SK-N-SH (cell line): ENCODE measurements around the gene MRPS17. TPM values are rescaled to one million over a fixed set of nuclear protein-coding genes. Genes with fewer than 3 reads are reported as not detected.

ENCODE experiments used
- CTCF ChIA-PET: fragments of 300-600, 350-600 bp; formaldehyde crosslinking; extraction: SDS; loops from one replicate; lab custom pipeline; 2021; lab: Yijun Ruan, JAX
- POLR2A ChIA-PET: fragments of 350-600 bp; sonication (Branson Sonifier 250); formaldehyde crosslinking; extraction: SDS; loops from one replicate; lab custom pipeline; 2020; ENCODE audit warnings: antibody characterized with exemption, inconsistent platforms; lab: Yijun Ruan, JAX
- DNase-seq: peaks from one replicate; pipeline ENCODE4 v3.0.0; 2012
- H2AFZ ChIP-seq: fragments of 200-600 bp; sonication (generic); 2 replicates; pipeline ENCODE4 v1.8.1; 2016; ENCODE audit warnings: antibody characterized with exemption, mild to moderate bottlenecking, low read depth
- H3F3A ChIP-seq: fragments of 200-600 bp; sonication (generic); replicated peaks from 2 replicates; pipeline ENCODE3; 2016; ENCODE audit warnings: antibody characterized with exemption, mild to moderate bottlenecking; ENCODE audit not compliant: insufficient read depth
- H3K27ac ChIP-seq, 2 experiments: fragments of 200-500 bp in 1 of 2; fragments of 200-600 bp in 1 of 2; sonication (Bioruptor generic) in 1 of 2; sonication (generic), shearing (Covaris generic) in 1 of 2; 2 replicates each; pipeline versions ENCODE4 v1.5.1 to v1.6.1; 2014 to 2016; ENCODE audit warnings: low read depth in 2 of 2, inconsistent platforms in 1 of 2, low read length in 1 of 2, mild to moderate bottlenecking in 1 of 2, mixed read lengths in 1 of 2
- H3K27me3 ChIP-seq: fragments of 200-600 bp; sonication (generic), shearing (Covaris generic); 2 replicates; pipeline ENCODE4 v1.6.1; 2016; ENCODE audit warnings: mixed run types; ENCODE audit not compliant: insufficient read depth
- H3K36me3 ChIP-seq, 2 experiments: fragments of 200-500 bp in 1 of 2; fragments of 200-600 bp in 1 of 2; sonication (Bioruptor generic) in 1 of 2; sonication (generic) in 1 of 2; replicated peaks in 1 of 2; 2 replicates each; pipeline versions ENCODE3 to v1.5.1; 2014 to 2016; ENCODE audit warnings: low read length in 1 of 2, mild to moderate bottlenecking in 1 of 2; ENCODE audit not compliant: insufficient read depth in 2 of 2, control insufficient read depth in 1 of 2
- H3K4me1 ChIP-seq, 2 experiments: fragments of 200-500 bp in 1 of 2; fragments of 200-600 bp in 1 of 2; sonication (Bioruptor generic) in 1 of 2; sonication (generic), shearing (Covaris generic) in 1 of 2; 2 replicates each; pipeline versions ENCODE4 v1.5.1 to v1.6.1; 2014 to 2016; ENCODE audit warnings: low read depth in 1 of 2, low read length in 1 of 2, mixed run types in 1 of 2; ENCODE audit not compliant: insufficient read depth in 2 of 2, control insufficient read depth in 1 of 2
- H3K4me2 ChIP-seq: fragments of 200-600 bp; sonication (generic), shearing (Covaris generic); 2 replicates; pipeline ENCODE4 v1.6.1; 2017; ENCODE audit warnings: mixed run types
- H3K4me3 ChIP-seq, 2 experiments: fragments of 200-500 bp in 1 of 2; fragments of 200-600 bp in 1 of 2; sonication (Bioruptor generic) in 1 of 2; sonication (generic), shearing (Covaris generic) in 1 of 2; 2 replicates each; pipeline versions ENCODE4 v1.5.1 to v1.8.1; 2014 to 2016; ENCODE audit warnings: low read depth in 2 of 2, inconsistent platforms in 1 of 2, low read length in 1 of 2, mild to moderate bottlenecking in 1 of 2, mixed read lengths in 1 of 2, moderate library complexity in 1 of 2
- H3K79me2 ChIP-seq: fragments of 200-600 bp; sonication (generic); 2 replicates; pipeline ENCODE4 v1.8.1; 2017; ENCODE audit warnings: mild to moderate bottlenecking; ENCODE audit not compliant: insufficient read depth
- H3K9ac ChIP-seq: fragments of 200-600 bp; sonication (generic); 2 replicates; pipeline ENCODE4 v1.6.1; 2017; ENCODE audit warnings: mixed run types
- H3K9me2 ChIP-seq: fragments of 200-600 bp; sonication (generic); 2 replicates; pipeline ENCODE4 v1.6.1; 2017; ENCODE audit warnings: mixed run types
- H3K9me3 ChIP-seq: fragments of 200-600 bp; sonication (generic); 2 replicates; pipeline ENCODE4 v1.6.1; 2017; ENCODE audit warnings: mixed run types, mild to moderate bottlenecking, moderate library complexity
- H4K20me1 ChIP-seq: fragments of 200-600 bp; sonication (generic); 2 replicates; pipeline ENCODE4 v1.6.1; 2017; ENCODE audit warnings: mild to moderate bottlenecking, mixed run types; ENCODE audit not compliant: insufficient read depth
- CTCF ChIP-seq: fragments of 200-600 bp; sonication (generic); IDR thresholded peaks from 2 replicates; pipeline ENCODE4 v1.6.1; 2017; ENCODE audit warnings: antibody characterized with exemption, mild to moderate bottlenecking, moderate library complexity
- ELF1 ChIP-seq: IDR thresholded peaks from 2 replicates; pipeline ENCODE4 v1.4.0; 2012
- EP300 ChIP-seq, 2 experiments: IDR thresholded peaks; 2 replicates each; pipeline versions ENCODE4 v1.4.0 to v1.6.1; 2012; ENCODE audit warnings: borderline replicate concordance in 1 of 2, low read depth in 1 of 2, low read length in 1 of 2
- EZH2phosphoT487 ChIP-seq: fragments of 200-600 bp; sonication (generic); IDR thresholded peaks from 2 replicates; pipeline ENCODE4 v1.6.1; 2017; ENCODE audit warnings: low read depth, mixed run types, mild to moderate bottlenecking, antibody characterized with exemption, moderate library complexity, borderline replicate concordance
- FOSL2 ChIP-seq: IDR thresholded peaks from 2 replicates; pipeline ENCODE4 v1.4.0; 2012; ENCODE audit warnings: low read depth, mild to moderate bottlenecking, moderate library complexity, borderline replicate concordance
- FOXJ3 ChIP-seq: sonication (generic); formaldehyde crosslinking; IDR thresholded peaks from 2 replicates; pipeline ENCODE4 v1.5.1; 2020; ENCODE audit warnings: mild to moderate bottlenecking, missing genetic modification reagents
- GATA2 ChIP-seq: sonication (generic); formaldehyde crosslinking; IDR thresholded peaks from 2 replicates; pipeline ENCODE4 v1.5.0; 2020; ENCODE audit warnings: mild to moderate bottlenecking, missing genetic modification reagents
- IRF3 ChIP-seq: fragments of 150-350 bp; IDR thresholded peaks from 2 replicates; pipeline ENCODE4 v1.6.1; 2016; ENCODE audit warnings: mild to moderate bottlenecking, low read depth, low read length
- PBX3 ChIP-seq: IDR thresholded peaks from 2 replicates; pipeline ENCODE4; 2012
- RCOR1 ChIP-seq: fragments of 150-350 bp; IDR thresholded peaks from 2 replicates; pipeline ENCODE4 v1.6.1; 2017; ENCODE audit warnings: antibody characterized with exemption, low read length
- RFX5 ChIP-seq: IDR thresholded peaks from 2 replicates; pipeline ENCODE4 v1.6.1; 2012; ENCODE audit warnings: mild to moderate bottlenecking, improper control_type of control experiment, low read length
- SMC3 ChIP-seq: IDR thresholded peaks from 2 replicates; pipeline ENCODE4 v1.6.1; 2012; ENCODE audit warnings: low read depth, low read length, improper control_type of control experiment
- USF1 ChIP-seq: IDR thresholded peaks from 2 replicates; pipeline ENCODE4 v1.4.0; 2012; ENCODE audit warnings: low read depth, borderline replicate concordance
- WGBS: methylation state at CpG from one replicate; pipeline ENCODE4 v1.1.6; 2017; ENCODE audit warnings: low lambda C conversion rate; 5-methylcytosine and 5-hydroxymethylcytosine counted together
- polyA plus RNA-seq, 3 experiments: library from polyadenylated mRNA; depleted of rRNA; stranded (reverse); fragments of >200 nt; gene quantifications; 2 replicates each; pipeline ENCODE4 v1.2.3, GENCODE V29; 2012

The MRPS17 gene
- polyA plus RNA-seq, 1 of the 3 experiments (the other 2 are of a cell fraction) = 17.4 TPM

- Histone ChIP-seq H3K4me3 (no peak overlapping the region), H3K9ac (no peak overlapping the region), H2AFZ (no peak overlapping the region), H3K27me3 (no peaks in the 10 kb centered on the region), H3K4me1 (no peaks in the 10 kb centered on the region), H3K27ac (no peak overlapping the region), H3K9me3 (no peaks in the 10 kb centered on the region), H4K20me1 (no peaks in the 10 kb centered on the region), H3K36me3 (no peaks in the 10 kb centered on the region), H3F3A (no peaks in the 10 kb centered on the region), H3K79me2 (no peaks in the 10 kb centered on the region), H3K9me2 (no peaks in the 10 kb centered on the region), H3K4me2 (no peak overlapping the region)
- CTCF ChIA-PET = interaction anchor here (1.0 kb wide), 1 partner anchor 24 kb away, joined by 3 read pairs; no protein-coding TSS in a partner anchor
- no peak for DNase-seq
- POLR2A ChIA-PET = no interaction called here
- WGBS = 78% methylated on average over 5 of the region's 5 CpGs
- no peak for TF ChIP-seq EZH2phosphoT487
- TF ChIP-seq GATA2 (CRISPR knock-in tag) = no peak
- no peak for TF ChIP-seq ELF1
- TF ChIP-seq CTCF = no peak
- no peak for TF ChIP-seq RCOR1
- TF ChIP-seq FOXJ3 (CRISPR knock-in tag) = no peak
- no peak for TF ChIP-seq EP300 (IDR thresholded peaks at IDR 0.05; ENCODE audit: borderline replicate concordance in 1 of 2, low read depth in 1 of 2, low read length in 1 of 2)
- TF ChIP-seq SMC3 = no peak
- no peak for TF ChIP-seq IRF3
- TF ChIP-seq RFX5 = no peak
- no peak for TF ChIP-seq FOSL2
Measured at GRCh38 chr7:55931421-55932151, 20.1 kb upstream of the MRPS17 start.

GRCh38 chr7:55939514-55940123 is 12.1 kb upstream of the MRPS17 start:
- 84% methylated on average over 7 of the region's 7 CpGs for WGBS
- no peak overlapping the region for H3K9ac ChIP-seq
- H4K20me1 ChIP-seq = no peaks in the 10 kb centered on the region
- H3K79me2 ChIP-seq = no peaks in the 10 kb centered on the region
- H3K9me3 ChIP-seq = peaks cover 28% of the 10 kb centered on the region
- POLR2A ChIA-PET = no interaction called here
- CTCF ChIA-PET = no interaction called here
- TF ChIP-seq CTCF (no peak), RCOR1 (no peak), PBX3 (no peak), USF1 (no peak), EP300 (IDR thresholded peaks at IDR 0.05; ENCODE audit: borderline replicate concordance in 1 of 2, low read depth in 1 of 2, low read length in 1 of 2) (no peak)
- H3K27me3 ChIP-seq = no peaks in the 10 kb centered on the region
- no peaks in the 10 kb centered on the region for H3F3A ChIP-seq
- H3K27ac ChIP-seq = no peak overlapping the region
- DNase-seq = no peak
- H3K4me1 ChIP-seq = no peaks in the 10 kb centered on the region
- peaks cover 0 to 4% of the 10 kb centered on the region in 2 experiments for H3K36me3 ChIP-seq
- no peak overlapping the region for H3K4me2 ChIP-seq
- no peaks in the 10 kb centered on the region for H3K9me2 ChIP-seq
- no peak overlapping the region for H3K4me3 ChIP-seq
- no peak overlapping the region for H2AFZ ChIP-seq
